Testis (tissue), 2 donors: ENCODE results near the gene MAMLD1.

Experiments used
- CTCF ChIP-seq, 3 experiments: fragments of 450-650 bp in 2 of 3; fragments of 200-600 bp in 1 of 3; sonication (generic) in 1 of 3; IDR thresholded peaks; one replicate each; pipeline ENCODE4 v1.5.1; 2016 to 2019; ENCODE audit warnings: antibody characterized with exemption in 3 of 3, mild to moderate bottlenecking in 2 of 3, moderate library complexity in 1 of 3
- POLR2A ChIP-seq: fragments of 450-650 bp; IDR thresholded peaks from one replicate; pipeline ENCODE4 v1.6.1; 2017; ENCODE audit warnings: antibody characterized with exemption, mild to moderate bottlenecking, moderate library complexity

GRCh38 chrX:150323020-150323419 lies 40.1 kb upstream of the MAMLD1 start:
- TF ChIP-seq CTCF (IDR thresholded peaks at IDR 0.05) (no peak), POLR2A (no peak)
